C4-2B (cell line): Measurements from ENCODE around the gene ENKD1.
A peak's percentile ranks its signal among the peaks of the same experiment; 100 is the strongest.

Experiments used
- H3K27ac ChIP-seq: fragments of 450-650 bp; 2 replicates; pipeline ENCODE4 v1.5.1; 2017
- ZFX ChIP-seq: fragments of 450-650 bp; IDR thresholded peaks from 2 replicates; pipeline ENCODE4 v1.6.1; 2017
- TF ChIP-seq, protein P1 (sequence below): fragments of 450-650 bp; conservative IDR thresholded peaks from 2 replicates; pipeline ENCODE4 v1.5.1; 2017; ENCODE audit warnings: mild to moderate bottlenecking

The ENKD1 gene

DNA sequence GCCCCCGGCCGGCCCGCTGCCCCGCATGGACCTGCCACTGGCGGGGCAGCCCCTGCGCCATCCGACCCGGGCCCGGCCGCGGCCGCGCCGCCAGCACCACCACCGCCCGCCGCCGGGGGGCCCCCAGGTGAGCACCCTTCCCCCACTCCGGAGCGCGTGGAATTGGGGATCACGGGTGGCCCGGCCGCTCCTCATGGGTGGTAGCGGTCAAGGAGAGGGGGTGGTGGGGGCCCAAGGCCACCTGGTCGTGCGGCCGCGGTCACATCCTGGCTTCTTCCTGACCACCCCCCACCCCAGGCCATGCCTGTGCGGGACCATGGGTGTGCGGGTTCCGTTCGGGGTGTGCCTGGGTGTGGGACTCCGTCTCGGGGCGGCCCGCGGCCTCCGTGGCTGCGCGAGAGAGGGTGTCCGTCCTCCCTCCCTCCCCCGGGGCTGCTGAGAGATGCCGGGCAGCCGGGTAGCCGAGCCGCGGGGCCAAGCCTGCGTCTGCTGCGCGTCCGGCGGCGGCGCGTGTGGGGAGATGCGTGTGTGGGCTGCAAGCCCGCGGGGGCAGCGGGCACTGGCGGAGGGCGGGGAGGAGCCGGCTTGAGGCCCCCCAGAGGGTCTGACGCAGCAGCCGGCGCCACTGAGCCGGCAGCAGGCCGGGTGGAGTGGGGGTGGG, 13.3 kb downstream of the ENKD1 start:
- TF ChIP-seq ZFX, result no peak
- TF ChIP-seq, protein P1, sequence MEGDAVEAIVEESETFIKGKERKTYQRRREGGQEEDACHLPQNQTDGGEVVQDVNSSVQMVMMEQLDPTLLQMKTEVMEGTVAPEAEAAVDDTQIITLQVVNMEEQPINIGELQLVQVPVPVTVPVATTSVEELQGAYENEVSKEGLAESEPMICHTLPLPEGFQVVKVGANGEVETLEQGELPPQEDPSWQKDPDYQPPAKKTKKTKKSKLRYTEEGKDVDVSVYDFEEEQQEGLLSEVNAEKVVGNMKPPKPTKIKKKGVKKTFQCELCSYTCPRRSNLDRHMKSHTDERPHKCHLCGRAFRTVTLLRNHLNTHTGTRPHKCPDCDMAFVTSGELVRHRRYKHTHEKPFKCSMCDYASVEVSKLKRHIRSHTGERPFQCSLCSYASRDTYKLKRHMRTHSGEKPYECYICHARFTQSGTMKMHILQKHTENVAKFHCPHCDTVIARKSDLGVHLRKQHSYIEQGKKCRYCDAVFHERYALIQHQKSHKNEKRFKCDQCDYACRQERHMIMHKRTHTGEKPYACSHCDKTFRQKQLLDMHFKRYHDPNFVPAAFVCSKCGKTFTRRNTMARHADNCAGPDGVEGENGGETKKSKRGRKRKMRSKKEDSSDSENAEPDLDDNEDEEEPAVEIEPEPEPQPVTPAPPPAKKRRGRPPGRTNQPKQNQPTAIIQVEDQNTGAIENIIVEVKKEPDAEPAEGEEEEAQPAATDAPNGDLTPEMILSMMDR, result peak; percentile 57
- peak overlapping the region; percentile 31; the same call in 1 of the 2 replicates for H3K27ac ChIP-seq

DNA sequence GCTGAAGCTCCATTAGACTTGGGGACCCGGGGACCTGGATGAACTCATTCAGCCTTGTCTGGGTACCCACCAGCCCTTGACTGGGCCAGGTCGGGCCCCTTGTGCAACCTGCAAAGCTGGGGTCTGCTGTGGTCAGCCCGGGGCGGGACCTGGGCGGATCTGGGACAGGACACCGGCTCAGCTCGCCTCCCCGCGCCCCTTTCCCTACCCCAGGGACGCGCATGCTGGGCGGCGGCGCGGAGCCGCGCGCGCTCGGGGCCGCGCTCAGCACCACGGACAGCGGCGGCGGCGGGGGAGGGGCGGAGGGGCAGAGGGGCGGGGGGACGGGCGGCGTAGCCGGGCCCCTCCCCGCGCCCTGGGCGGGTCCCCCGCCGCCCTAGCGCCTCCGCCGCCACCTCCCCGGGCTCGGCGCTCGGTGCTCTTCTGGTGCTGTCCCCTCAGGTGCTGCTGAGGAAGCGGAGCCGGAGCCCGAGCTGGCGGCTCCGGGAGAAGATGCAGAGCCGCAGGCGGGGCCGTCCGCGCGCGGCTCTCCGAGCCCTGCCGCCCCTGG, 13.9 kb downstream of the ENKD1 start:
- peak overlapping the region; percentile 31; the same call in 1 of the 2 replicates for H3K27ac ChIP-seq
- no peak for TF ChIP-seq ZFX
- TF ChIP-seq, protein P1, result no peak

DNA sequence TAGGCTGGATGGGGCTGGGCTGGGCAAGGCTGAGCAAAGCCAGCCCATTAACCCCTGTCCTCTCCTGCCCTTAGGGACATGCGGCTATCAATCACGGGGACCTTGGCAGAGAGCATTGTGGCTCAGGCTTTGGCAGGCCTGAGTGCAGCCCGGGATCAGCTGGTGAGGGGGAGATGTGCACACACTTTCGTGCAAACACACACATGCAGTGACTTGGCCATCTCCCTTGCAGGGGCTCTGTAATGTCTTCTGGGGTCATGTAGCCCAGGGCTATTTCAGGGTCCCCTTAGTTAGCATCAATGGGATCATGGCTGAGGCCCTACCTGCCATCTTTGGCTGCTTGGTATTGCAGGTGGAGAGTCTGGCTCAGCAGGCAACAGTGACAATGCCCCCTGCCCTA, 14.7 kb downstream of the ENKD1 start:
- TF ChIP-seq ZFX, result no peak
- TF ChIP-seq, protein P1, result no peak
- no peak overlapping the region for H3K27ac ChIP-seq

DNA sequence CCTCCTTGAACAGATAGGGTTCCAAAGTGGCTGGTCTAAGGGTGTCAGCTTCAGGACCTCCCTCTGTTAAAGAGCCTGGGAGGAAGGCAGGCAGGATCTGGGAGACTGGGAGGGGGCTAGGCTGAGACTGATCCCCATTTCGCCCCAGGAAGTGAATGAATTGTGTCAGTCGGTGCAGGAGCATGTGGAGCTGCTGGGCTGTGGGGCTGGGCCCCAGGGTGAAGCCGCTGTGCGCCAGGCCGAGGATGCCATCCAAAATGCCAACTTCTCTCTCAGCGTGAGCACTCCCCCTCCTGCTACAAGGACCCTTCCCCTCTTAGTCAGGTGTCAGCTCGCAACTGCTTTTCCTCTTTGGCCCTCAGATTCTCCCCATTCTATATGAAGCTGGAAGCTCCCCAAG, 15.5 kb downstream of the ENKD1 start:
- H3K27ac ChIP-seq, result no peak overlapping the region
- no peak for TF ChIP-seq ZFX
- TF ChIP-seq, protein P1, result no peak

DNA sequence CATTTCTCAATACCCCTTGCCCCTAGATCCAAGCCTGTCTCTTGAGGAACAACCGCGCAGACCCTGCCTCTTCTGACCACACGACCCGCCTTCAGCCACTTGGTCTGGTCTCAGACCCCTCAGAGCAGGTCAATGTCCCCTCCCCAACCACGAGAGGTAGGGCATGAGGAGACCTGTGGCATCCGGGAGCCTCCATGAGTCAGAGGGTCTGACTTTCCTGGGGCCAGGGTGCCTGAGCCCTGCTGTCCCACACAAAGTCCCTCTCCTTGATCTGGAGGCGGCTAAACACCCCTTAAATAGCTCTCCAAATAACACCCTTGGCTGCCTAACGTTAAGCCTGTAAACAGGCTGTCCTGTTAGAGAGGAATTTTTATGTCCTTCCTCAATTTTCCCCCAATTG, 16.5 kb downstream of the ENKD1 start:
- no peak for TF ChIP-seq ZFX
- TF ChIP-seq, protein P1, result no peak
- no peak overlapping the region for H3K27ac ChIP-seq

DNA sequence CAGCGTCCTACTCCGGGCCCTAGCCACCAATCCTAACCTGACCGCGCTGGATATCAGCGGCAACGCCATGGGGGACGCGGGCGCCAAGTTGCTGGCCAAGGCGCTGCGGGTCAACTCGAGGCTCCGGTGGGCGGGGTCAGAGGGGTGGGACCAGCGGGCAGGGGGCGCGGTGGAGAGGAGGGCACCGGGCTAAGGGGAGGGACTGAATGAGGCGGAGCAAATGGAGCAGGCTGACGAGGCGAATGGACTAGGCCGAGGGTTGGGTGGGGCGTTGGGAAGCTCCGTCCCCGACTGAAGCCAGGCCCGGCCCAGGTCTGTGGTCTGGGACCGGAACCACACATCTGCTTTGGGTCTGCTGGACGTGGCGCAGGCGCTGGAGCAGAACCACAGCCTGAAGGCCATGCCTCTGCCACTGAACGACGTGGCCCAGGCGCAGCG, 17.0 kb downstream of the ENKD1 start:
- TF ChIP-seq, protein P1, result no peak
- no peak for TF ChIP-seq ZFX
- H3K27ac ChIP-seq, result no peak overlapping the region

DNA sequence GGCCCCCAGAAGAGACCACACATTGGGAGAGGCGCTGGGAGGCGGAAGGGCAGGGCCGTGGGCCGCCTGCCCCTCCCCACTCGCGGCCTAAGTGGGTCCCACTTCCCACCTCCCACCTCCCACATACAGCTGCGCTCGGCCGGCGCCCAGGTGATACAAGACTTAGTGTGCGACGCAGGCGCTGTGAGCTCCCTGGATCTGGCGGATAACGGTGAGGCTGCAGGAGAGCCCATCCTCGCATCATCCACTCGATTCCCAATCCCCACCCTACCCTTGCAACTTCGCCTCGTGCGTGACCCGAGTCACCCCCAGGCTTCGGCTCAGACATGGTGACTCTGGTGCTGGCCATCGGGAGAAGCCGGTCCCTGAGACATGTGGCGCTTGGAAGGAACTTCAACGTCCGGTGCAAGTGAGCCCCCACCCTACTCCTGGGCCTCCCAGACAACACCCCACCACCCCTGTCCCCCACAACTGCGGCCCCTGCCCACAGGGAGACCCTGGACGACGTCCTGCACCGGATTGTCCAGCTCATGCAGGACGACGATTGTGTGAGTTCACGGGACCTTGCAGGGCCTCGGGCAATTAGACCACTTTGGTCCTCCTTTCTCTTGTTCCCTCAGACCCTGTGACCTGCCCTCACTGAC, 17.7 kb downstream of the ENKD1 start:
- TF ChIP-seq, protein P1, result no peak
- H3K27ac ChIP-seq, result no peak overlapping the region
